MM.1S (cell line): ENCODE measurements around the gene CCL27.

Source experiments
- DNase-seq: peaks from one replicate; pipeline ENCODE4 v3.0.0-alpha.2; 2015
- H2AFZ ChIP-seq: fragments of 300-600 bp; sonication (generic); 2 replicates; pipeline ENCODE4 v1.6.0; 2016; ENCODE audit warnings: antibody characterized with exemption, low read length
- H3F3A ChIP-seq: fragments of 300-600 bp; sonication (generic); 2 replicates; pipeline ENCODE4 v1.6.1; 2016; ENCODE audit warnings: mild to moderate bottlenecking, antibody characterized with exemption, low read length, moderate library complexity, mixed read lengths; ENCODE audit not compliant: insufficient read depth
- H3K27ac ChIP-seq: fragments of 300-600 bp; sonication (generic); 2 replicates; pipeline ENCODE4 v1.5.1; 2016; ENCODE audit warnings: mild to moderate bottlenecking, low read length
- H3K27me3 ChIP-seq: fragments of 300-600 bp; sonication (generic); replicated peaks from 2 replicates; pipeline ENCODE4 v1.6.0; 2016; ENCODE audit warnings: low read length; ENCODE audit not compliant: insufficient read depth
- H3K36me3 ChIP-seq: fragments of 300-600 bp; sonication (generic); replicated peaks from 2 replicates; pipeline ENCODE4 v1.6.1; 2016; ENCODE audit warnings: mild to moderate bottlenecking, low read length, mixed read lengths; ENCODE audit not compliant: insufficient read depth
- H3K4me1 ChIP-seq: fragments of 300-600 bp; sonication (generic); 2 replicates; pipeline ENCODE4 v1.6.1; 2016; ENCODE audit warnings: low read length, mixed read lengths
- H3K4me2 ChIP-seq: fragments of 300-600 bp; sonication (generic); 2 replicates; pipeline ENCODE4 v1.6.0; 2016; ENCODE audit warnings: low read depth, low read length
- H3K4me3 ChIP-seq: fragments of 300-600 bp; sonication (generic); 2 replicates; pipeline ENCODE4 v1.5.1; 2016; ENCODE audit warnings: low read length, mixed read lengths
- H3K79me2 ChIP-seq: fragments of 300-600 bp; sonication (generic); 2 replicates; pipeline ENCODE4 v1.6.1; 2016; ENCODE audit warnings: mixed run types, low read length, mixed read lengths
- H3K9ac ChIP-seq: fragments of 300-600 bp; sonication (generic); 2 replicates; pipeline ENCODE4 v1.6.1; 2016; ENCODE audit warnings: low read length, mixed read lengths
- H3K9me2 ChIP-seq: fragments of 300-600 bp; sonication (generic); replicated peaks from 2 replicates; pipeline ENCODE4 v1.6.1; 2016; ENCODE audit warnings: mild to moderate bottlenecking, low read length, mixed read lengths; ENCODE audit not compliant: insufficient read depth
- H3K9me3 ChIP-seq: fragments of 300-600 bp; sonication (generic); replicated peaks from 2 replicates; pipeline ENCODE4 v1.6.1; 2016; ENCODE audit warnings: mild to moderate bottlenecking, low read length, mixed read lengths; ENCODE audit not compliant: insufficient read depth
- H4K20me1 ChIP-seq: fragments of 300-600 bp; sonication (generic); 2 replicates; pipeline ENCODE4 v1.6.1; 2016; ENCODE audit warnings: mild to moderate bottlenecking, low read length, moderate library complexity, mixed read lengths; ENCODE audit not compliant: insufficient read depth
- EZH2 ChIP-seq: fragments of 300-600 bp; sonication (generic); optimal IDR thresholded peaks from 2 replicates; pipeline ENCODE3; 2017; ENCODE audit warnings: low read depth, mild to moderate bottlenecking, antibody characterized with exemption, low read length, mixed read lengths
- EZH2phosphoT487 ChIP-seq: fragments of 300-600 bp; sonication (generic); IDR thresholded peaks from 2 replicates; pipeline ENCODE4 v1.6.1; 2018; ENCODE audit warnings: antibody characterized with exemption, low read length
- TF ChIP-seq, protein P1 (sequence below): fragments of 300-600 bp; sonication (generic); IDR thresholded peaks from 2 replicates; pipeline ENCODE4 v1.5.1; 2016; ENCODE audit warnings: antibody characterized with exemption, low read length, mixed read lengths

CCL27 gene

DNA sequence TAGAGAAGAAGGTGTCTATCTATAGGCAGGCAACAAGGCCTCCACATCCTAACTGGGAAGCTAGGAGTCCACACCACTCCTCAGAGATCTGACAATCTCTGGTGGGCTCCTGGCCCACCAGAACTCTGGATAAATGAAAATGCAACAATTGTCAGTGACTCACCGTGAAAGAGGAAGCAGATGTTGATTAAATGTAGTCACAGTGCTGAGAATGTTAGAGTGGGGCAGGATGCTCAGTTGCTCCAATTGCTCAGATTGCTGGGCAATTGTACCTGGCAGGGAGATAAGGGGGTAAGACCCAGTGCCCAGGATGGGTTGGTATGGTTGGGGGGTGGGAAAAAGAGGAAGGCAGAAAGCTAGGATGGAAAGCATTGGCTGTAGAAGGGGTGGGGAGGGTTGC lies 24.3 kb upstream of the CCL27 start:
- no peaks in the 10 kb centered on the region for H3K36me3 ChIP-seq
- no peaks in the 10 kb centered on the region for H3K9me3 ChIP-seq
- H3K4me3 ChIP-seq, result no peak overlapping the region
- no peak overlapping the region for H2AFZ ChIP-seq
- H3F3A ChIP-seq, result no peaks in the 10 kb centered on the region
- H3K9ac ChIP-seq, result no peak overlapping the region
- no peak overlapping the region for H3K4me2 ChIP-seq
- no peak for DNase-seq
- no peaks in the 10 kb centered on the region for H4K20me1 ChIP-seq
- no peak overlapping the region for H3K27ac ChIP-seq
- H3K4me1 ChIP-seq, result no peaks in the 10 kb centered on the region
- no peaks in the 10 kb centered on the region for H3K9me2 ChIP-seq
- H3K27me3 ChIP-seq, result no peaks in the 10 kb centered on the region
- TF ChIP-seq EZH2 (no peak), EZH2phosphoT487 (no peak)
- TF ChIP-seq, protein P1, sequence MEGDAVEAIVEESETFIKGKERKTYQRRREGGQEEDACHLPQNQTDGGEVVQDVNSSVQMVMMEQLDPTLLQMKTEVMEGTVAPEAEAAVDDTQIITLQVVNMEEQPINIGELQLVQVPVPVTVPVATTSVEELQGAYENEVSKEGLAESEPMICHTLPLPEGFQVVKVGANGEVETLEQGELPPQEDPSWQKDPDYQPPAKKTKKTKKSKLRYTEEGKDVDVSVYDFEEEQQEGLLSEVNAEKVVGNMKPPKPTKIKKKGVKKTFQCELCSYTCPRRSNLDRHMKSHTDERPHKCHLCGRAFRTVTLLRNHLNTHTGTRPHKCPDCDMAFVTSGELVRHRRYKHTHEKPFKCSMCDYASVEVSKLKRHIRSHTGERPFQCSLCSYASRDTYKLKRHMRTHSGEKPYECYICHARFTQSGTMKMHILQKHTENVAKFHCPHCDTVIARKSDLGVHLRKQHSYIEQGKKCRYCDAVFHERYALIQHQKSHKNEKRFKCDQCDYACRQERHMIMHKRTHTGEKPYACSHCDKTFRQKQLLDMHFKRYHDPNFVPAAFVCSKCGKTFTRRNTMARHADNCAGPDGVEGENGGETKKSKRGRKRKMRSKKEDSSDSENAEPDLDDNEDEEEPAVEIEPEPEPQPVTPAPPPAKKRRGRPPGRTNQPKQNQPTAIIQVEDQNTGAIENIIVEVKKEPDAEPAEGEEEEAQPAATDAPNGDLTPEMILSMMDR, result no peak
- no peaks in the 10 kb centered on the region for H3K79me2 ChIP-seq

DNA sequence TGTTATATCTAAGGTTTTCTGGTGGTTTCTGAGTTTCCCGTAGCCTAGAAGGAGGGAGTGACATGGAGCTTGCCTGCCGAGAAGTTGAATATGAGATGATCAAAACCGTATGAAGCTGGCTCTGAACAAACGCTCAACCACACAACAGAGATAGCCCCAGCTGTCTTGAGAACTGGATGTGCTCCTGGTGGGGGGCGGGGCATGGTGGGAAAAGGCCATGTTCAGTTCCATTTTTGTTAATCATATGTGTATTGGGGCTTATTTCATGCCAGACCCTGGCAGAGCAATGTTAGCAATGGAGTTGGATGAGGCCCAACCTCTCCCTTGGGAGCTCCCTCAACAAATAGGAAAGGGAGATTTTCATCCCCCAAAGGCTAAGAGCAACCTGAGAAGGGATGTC lies 23.8 kb upstream of the CCL27 start:
- H3K4me3 ChIP-seq, result no peak overlapping the region
- H3K27me3 ChIP-seq, result no peaks in the 10 kb centered on the region
- no peaks in the 10 kb centered on the region for H3F3A ChIP-seq
- no peaks in the 10 kb centered on the region for H3K9me3 ChIP-seq
- no peak overlapping the region for H3K9ac ChIP-seq
- no peaks in the 10 kb centered on the region for H3K79me2 ChIP-seq
- TF ChIP-seq, protein P1, result no peak
- TF ChIP-seq EZH2 (no peak), EZH2phosphoT487 (no peak)
- no peaks in the 10 kb centered on the region for H3K9me2 ChIP-seq
- DNase-seq, result no peak
- H3K36me3 ChIP-seq, result no peaks in the 10 kb centered on the region
- H3K27ac ChIP-seq, result no peak overlapping the region
- H2AFZ ChIP-seq, result no peak overlapping the region
- H3K4me1 ChIP-seq, result no peaks in the 10 kb centered on the region
- H4K20me1 ChIP-seq, result no peaks in the 10 kb centered on the region
- no peak overlapping the region for H3K4me2 ChIP-seq

DNA sequence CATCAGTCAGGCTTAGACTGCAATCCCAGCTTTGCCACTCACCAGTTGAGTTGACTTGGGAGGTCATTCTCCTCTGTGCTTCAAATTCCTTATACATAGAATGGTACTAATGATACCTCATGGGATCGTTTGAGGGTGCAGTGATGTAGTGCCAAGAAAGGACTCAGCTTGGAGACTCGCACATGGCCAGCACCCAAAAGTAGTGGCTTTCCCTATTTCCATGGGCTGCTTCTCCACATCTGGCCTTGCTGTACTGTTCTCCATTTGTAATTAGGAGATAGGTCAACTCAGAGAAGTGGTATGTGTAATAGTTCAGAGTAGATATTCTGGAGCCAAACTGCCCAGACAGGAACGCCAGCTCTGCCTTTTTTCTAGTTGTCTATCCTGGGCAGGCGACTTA lies 23.1 kb upstream of the CCL27 start:
- Histone ChIP-seq H4K20me1 (no peaks in the 10 kb centered on the region), H2AFZ (no peak overlapping the region), H3K4me3 (no peak overlapping the region), H3K9me2 (no peaks in the 10 kb centered on the region), H3K4me1 (no peaks in the 10 kb centered on the region), H3K4me2 (no peak overlapping the region), H3K36me3 (no peaks in the 10 kb centered on the region), H3K9ac (no peak overlapping the region), H3K79me2 (no peaks in the 10 kb centered on the region), H3K9me3 (no peaks in the 10 kb centered on the region), H3F3A (no peaks in the 10 kb centered on the region), H3K27me3 (no peaks in the 10 kb centered on the region), H3K27ac (no peak overlapping the region)
- TF ChIP-seq EZH2phosphoT487 (no peak), EZH2 (no peak)
- TF ChIP-seq, protein P1, result no peak
- no peak for DNase-seq
